AG09309 (cell line): Measurements from ENCODE around the gene EIPR1.

Source experiments
- DNase-seq: peaks from one replicate; pipeline ENCODE4 v3.0.0-alpha.2; 2010; ENCODE audit warnings: low read depth
- H3K4me3 ChIP-seq: 2 replicates; pipeline ENCODE4 v1.5.1; 2011; ENCODE audit warnings: mild to moderate bottlenecking, low read depth, low read length, moderate library complexity; ENCODE audit not compliant: control insufficient read depth
- CTCF ChIP-seq: IDR thresholded peaks from 2 replicates; pipeline ENCODE4 v1.5.1; 2011; ENCODE audit warnings: mild to moderate bottlenecking, low read depth, low read length, inconsistent platforms; ENCODE audit not compliant: insufficient read depth, control insufficient read depth; ENCODE audit errors: missing control alignments

Gene EIPR1

GRCh38 chr2:3392216-3392615 lies 14.6 kb upstream of the EIPR1 start:
- no peak for TF ChIP-seq CTCF
- no peak for DNase-seq

GRCh38 chr2:3390041-3390440 lies 12.4 kb upstream of the EIPR1 start:
- DNase-seq = no peak
- TF ChIP-seq CTCF = no peak
- H3K4me3 ChIP-seq = no peak overlapping the region

More at GRCh38 chr2:3392216-3392615, 14.6 kb upstream of the EIPR1 start:
- H3K4me3 ChIP-seq = no peak overlapping the region

- no peak overlapping the region for H3K4me3 ChIP-seq
- TF ChIP-seq CTCF = no peak
- no peak for DNase-seq
Measured at GRCh38 chr2:3389193-3389592, 11.6 kb upstream of the EIPR1 start.

GRCh38 chr2:3388412-3388738 lies 10.8 kb upstream of the EIPR1 start:
- no peak for DNase-seq
- TF ChIP-seq CTCF = no peak
- H3K4me3 ChIP-seq = no peak overlapping the region

- no peak overlapping the region for H3K4me3 ChIP-seq
- DNase-seq = no peak
- TF ChIP-seq CTCF = no peak
Measured at GRCh38 chr2:3387644-3388411, 10.2 kb upstream of the EIPR1 start.

- DNase-seq = no peak
- H3K4me3 ChIP-seq = no peak overlapping the region
- TF ChIP-seq CTCF = no peak
Measured at GRCh38 chr2:3387011-3387410, 9.4 kb upstream of the EIPR1 start.
